GM19240 (cell line): Measurements from ENCODE around the gene PCSK6.

Experiments used
- DNase-seq: peaks from one replicate; pipeline ENCODE4 v3.0.0; 2011; ENCODE audit warnings: low spot score; ENCODE audit not compliant: insufficient read length

PCSK6 gene

DNA sequence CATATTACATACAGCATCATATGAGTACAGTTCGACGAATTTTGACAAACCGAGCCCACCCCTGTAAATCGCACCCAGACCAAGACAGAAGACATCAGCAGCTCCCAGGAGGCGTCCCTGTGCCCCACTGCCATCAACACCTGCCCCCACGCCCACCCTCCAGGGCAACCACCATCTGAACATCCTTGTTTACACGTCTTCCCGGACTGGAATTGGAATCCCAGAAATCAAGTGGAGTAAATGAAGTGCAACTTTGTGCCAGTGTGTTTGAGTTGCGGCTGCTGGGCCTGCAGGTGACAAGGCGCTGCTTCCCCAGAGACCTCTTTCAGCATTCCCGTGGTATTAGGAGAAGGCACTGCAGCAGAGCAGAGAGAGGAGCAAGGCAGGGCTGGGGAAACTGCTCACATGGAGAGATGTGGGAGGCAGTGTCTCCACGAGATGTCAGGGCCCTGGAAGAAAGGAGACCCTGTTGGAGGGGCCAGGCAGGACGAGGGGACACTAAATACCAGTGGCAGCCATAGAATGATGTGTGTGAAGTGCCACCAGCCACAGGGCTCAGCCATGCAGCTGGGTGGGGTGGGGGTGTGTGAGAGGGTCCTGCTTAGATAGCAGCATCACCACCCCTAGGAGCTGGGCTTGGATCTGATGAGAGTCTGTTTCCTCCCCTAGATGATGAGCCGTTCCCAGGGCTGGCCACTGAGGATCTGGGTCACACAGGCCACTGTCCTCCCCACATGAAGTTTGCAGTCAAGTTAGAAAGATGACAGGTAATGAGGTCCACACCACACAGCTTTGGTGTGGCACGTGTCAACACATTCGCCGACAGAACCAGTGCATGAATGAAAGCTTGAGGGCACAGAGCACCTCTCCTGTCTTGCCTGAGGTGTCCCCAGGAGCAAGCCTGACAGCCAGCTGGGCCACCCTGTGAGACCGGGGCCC is 33.4 kb upstream of the PCSK6 start:
- DNase-seq, result no peak

DNA sequence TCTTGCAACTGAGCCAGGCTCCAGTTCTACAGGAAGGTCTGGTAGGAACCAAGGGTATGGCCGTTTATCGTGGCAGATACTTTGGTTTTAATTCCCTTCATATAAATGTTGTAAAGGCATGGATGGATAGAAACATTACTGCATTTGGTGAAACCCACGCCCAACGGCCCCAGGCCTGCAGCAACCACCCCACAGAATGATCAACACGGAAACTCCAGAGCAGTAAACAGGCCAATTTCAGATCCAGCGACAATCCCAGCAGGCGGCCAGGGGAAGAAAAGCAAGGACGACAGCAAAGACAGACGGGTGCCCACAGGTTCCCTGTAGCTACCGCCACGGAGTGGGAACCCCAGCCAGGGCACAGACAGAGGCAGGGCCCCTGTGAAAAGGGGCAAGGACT is 32.6 kb upstream of the PCSK6 start:
- no peak for DNase-seq

DNA sequence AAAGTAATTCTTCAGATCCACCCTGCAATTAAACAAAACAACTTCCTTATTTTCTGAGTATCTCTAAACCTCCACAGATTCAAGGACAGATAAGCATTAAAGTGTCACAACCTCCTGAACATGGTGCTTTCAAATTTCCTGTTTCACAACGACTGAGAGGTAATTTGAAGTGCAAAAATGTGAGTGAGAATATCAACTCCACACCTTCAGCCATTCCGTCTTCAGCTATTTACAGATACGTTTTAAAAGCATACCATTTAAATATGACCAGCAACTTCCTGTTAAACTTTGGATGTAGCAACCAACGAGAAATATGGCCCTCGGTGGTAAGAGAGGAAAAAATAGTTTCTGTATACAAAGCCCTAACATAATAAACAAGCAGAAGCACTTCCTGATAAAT is 32.1 kb upstream of the PCSK6 start:
- no peak for DNase-seq

- DNase-seq, result no peak
Measured at GRCh38 chr15:101521069-101521468, 31.6 kb upstream of the PCSK6 start.

DNA sequence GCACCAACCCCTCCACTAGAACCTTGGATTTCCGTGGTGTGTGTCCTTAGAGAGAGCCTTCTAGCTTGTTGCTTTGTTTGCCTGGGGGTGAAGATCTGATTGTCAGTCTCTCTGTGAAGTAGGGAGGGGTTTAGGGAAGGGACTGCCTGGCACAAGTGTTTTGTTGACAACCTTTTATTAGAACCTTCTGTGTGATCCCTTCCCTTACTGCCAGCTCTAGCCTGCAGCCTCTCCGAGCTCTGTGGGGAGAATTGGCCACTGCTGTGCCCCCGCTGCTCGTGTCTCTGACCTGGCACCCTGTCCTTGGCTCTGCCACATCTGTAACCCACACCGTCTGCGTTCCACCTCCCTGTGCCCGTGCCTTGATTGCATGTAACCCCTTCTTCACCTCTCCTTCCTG is 30.9 kb upstream of the PCSK6 start:
- no peak for DNase-seq

DNA sequence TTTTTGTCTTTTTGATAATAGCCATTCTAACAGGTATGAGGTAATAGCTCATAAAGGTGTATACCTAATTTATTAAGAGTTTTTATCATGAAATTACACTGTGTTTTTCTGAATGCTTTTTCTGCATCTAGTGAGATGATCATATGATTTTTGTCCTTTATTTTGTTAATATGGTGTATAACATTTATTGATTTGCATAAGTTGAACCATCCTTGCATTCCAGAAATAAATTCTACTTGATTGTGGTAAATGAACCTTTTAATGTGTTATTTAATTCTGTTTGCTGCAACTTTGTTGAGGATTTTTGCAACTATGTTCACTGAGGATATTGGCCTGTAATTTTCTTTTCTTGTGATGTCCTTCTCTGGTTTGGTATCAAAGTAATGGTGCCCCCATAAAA is 28.0 kb upstream of the PCSK6 start:
- DNase-seq, result no peak

- DNase-seq, result no peak
Measured at GRCh38 chr15:101514318-101514717, 24.8 kb upstream of the PCSK6 start.

DNA sequence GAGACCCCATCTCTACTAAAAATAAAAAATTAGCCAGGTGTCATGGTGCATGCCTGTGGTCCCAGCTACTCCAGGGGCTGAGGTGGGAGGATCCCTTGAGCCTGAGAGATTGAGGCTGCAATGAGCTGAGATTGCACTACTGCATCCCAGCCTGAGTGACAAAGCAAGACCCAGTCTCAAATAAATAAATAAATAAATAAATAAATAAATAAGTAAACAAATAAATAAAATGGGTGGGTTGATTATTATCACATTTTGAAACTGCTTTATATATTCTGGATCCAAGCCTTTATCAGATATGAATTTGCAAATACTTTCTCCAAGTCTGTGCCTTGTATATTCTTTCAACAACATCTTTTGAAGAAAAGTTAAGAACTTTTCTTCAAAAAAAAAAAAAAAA is 22.2 kb upstream of the PCSK6 start:
- DNase-seq, result no peak

DNA sequence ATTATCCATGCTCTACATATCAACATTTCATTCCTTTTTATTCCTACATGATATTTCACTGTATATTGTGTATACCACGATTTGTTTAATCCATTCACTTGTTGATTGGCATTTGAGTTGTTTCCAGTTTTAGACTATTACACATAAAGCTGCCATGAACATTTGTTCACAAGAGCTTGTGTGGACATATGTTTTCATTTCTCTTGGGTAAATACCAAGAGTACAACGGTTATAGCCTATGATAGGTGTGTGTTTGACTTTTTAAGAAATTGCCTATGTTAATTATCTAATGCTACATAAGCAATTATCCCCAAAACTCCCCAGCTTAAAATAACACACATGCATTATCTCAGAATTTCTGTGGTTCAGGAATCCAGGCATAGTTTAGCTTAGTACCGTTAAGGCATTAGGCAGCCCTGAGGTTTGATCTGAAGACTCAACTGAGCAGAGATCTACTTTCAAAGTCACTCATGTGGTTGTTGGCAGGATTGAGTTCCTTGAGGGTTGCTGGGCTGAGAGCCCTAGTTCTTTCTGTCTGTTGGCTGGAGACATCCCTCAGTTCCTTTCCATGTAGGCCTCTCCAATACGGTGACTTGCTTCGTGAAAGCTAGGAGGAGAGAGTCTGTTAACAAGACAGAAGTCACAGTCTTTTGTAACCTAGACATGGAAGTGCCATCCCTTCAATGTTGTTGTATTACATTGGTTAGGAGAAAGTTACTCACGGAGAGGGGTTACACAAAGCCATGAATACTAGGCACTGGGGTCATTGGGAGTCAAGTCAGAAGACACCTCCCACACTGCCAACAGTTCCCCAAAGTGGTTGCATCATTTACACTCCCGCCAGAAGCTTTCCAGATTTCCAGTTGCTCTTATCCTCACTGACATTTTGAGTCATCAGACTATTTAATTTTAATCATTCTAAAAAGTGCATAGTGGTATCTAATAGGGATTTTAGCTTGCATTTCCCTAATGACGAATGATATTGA is 21.0 kb upstream of the PCSK6 start:
- DNase-seq, result no peak

GRCh38 chr15:101509279-101509678 is 19.8 kb upstream of the PCSK6 start:
- DNase-seq, result no peak

- DNase-seq, result no peak
Measured at GRCh38 chr15:101506491-101506890, 17.0 kb upstream of the PCSK6 start.

- DNase-seq, result no peak
Measured at GRCh38 chr15:101505610-101506337, 16.3 kb upstream of the PCSK6 start.

GRCh38 chr15:101504866-101505609 is 15.5 kb upstream of the PCSK6 start:
- DNase-seq, result no peak

GRCh38 chr15:101504373-101504772 is 14.9 kb upstream of the PCSK6 start:
- no peak for DNase-seq

- no peak for DNase-seq
Measured at GRCh38 chr15:101503296-101503599, 13.7 kb upstream of the PCSK6 start.

GRCh38 chr15:101502572-101503295 is 13.2 kb upstream of the PCSK6 start:
- DNase-seq, result no peak

GRCh38 chr15:101501703-101502373 is 12.3 kb upstream of the PCSK6 start:
- no peak for DNase-seq

- no peak for DNase-seq
Measured at GRCh38 chr15:101500865-101501551, 11.5 kb upstream of the PCSK6 start.
